Stimulated activated naive B cell treated with anti-CD40 and anti-IgM and Interleukin-4, amounts not matched to agents 10 μg/mL and 1 μg/mL and 100 μg/mL, for 72 hours (primary cell): Measurements from ENCODE around the gene DCDC2B.
A peak's percentile ranks its signal among the peaks of the same experiment; 100 is the strongest.

Experiments used
- ATAC-seq, 2 donors: fragments of 150-1000 bp; cut with Tn5 transposase; replicated peaks; 2 replicates each; pipeline ENCODE4 v1.10.0; 2021; ENCODE audit warnings: moderate library complexity in 1 of 2
- DNase-seq: peaks from one replicate; pipeline ENCODE4 v3.0.0; 2021
- H3K27ac Mint-ChIP-seq: one replicate; pipeline ENCODE4 v1.8.0; 2022; ENCODE audit warnings: mild to moderate bottlenecking, mixed read lengths
- H3K27me3 Mint-ChIP-seq, 2 donors: one replicate each; pipeline ENCODE4 v1.8.0; 2022; ENCODE audit warnings: mixed read lengths in 2 of 2
- H3K36me3 Mint-ChIP-seq, 2 donors: one replicate each; pipeline ENCODE4 v1.8.0; 2022; ENCODE audit warnings: mixed read lengths in 2 of 2, mild to moderate bottlenecking in 1 of 2
- H3K4me1 Mint-ChIP-seq, 2 donors: one replicate each; pipeline ENCODE4 v1.8.0; 2022; ENCODE audit warnings: mixed read lengths in 2 of 2, mild to moderate bottlenecking in 1 of 2
- H3K4me3 Mint-ChIP-seq, 2 donors: one replicate each; pipeline ENCODE4 v1.8.0; 2022; ENCODE audit warnings: mild to moderate bottlenecking in 2 of 2, mixed read lengths in 2 of 2, moderate library complexity in 1 of 2
- H3K9me3 Mint-ChIP-seq, 2 donors: one replicate each; pipeline ENCODE4 v1.8.0; 2022; ENCODE audit warnings: mixed read lengths in 2 of 2, mild to moderate bottlenecking in 1 of 2

Gene DCDC2B

GRCh38 chr1:32184650-32185049 lies 24.2 kb upstream of the DCDC2B start:
- H3K4me1 Mint-ChIP-seq: peaks cover 32 to 61% of the 10 kb centered on the region in 2 donors
- no peaks in the 10 kb centered on the region for H3K27me3 Mint-ChIP-seq
- no peak overlapping the region for H3K27ac Mint-ChIP-seq
- no peaks in the 10 kb centered on the region for H3K9me3 Mint-ChIP-seq
- no peak for DNase-seq
- ATAC-seq: no peak
- no peak overlapping the region for H3K4me3 Mint-ChIP-seq
- H3K36me3 Mint-ChIP-seq: peaks cover 53 to 65% of the 10 kb centered on the region in 2 donors

- Mint-ChIP-seq H3K36me3 (peaks cover 47 to 60% of the 10 kb centered on the region in 2 donors), H3K9me3 (no peaks in the 10 kb centered on the region), H3K27ac (no peak overlapping the region), H3K27me3 (no peaks in the 10 kb centered on the region), H3K4me1 (peaks cover 26 to 49% of the 10 kb centered on the region in 2 donors), H3K4me3 (no peak overlapping the region)
- ATAC-seq: no peak
- no peak for DNase-seq
These were observed 22.8 kb upstream of the DCDC2B start for GRCh38 chr1:32186077-32186476.

- H3K4me1 Mint-ChIP-seq: peaks cover 22 to 45% of the 10 kb centered on the region in 2 donors
These were observed 22.4 kb upstream of the DCDC2B start for GRCh38 chr1:32186491-32186890.

GRCh38 chr1:32187850-32188249 lies 21.0 kb upstream of the DCDC2B start:
- no peaks in the 10 kb centered on the region for H3K27me3 Mint-ChIP-seq
- ATAC-seq: no peak
- H3K27ac Mint-ChIP-seq: no peak overlapping the region
- peaks cover 53 to 63% of the 10 kb centered on the region in 2 donors for H3K36me3 Mint-ChIP-seq
- H3K4me1 Mint-ChIP-seq: peaks cover 21 to 35% of the 10 kb centered on the region in 2 donors
- H3K9me3 Mint-ChIP-seq: no peaks in the 10 kb centered on the region
- no peak for DNase-seq
- no peak overlapping the region for H3K4me3 Mint-ChIP-seq

More at GRCh38 chr1:32186491-32186890, 22.4 kb upstream of the DCDC2B start:
- ATAC-seq (no peak), DNase-seq (no peak)
- Mint-ChIP-seq H3K36me3 (peaks cover 44 to 60% of the 10 kb centered on the region in 2 donors), H3K27me3 (no peaks in the 10 kb centered on the region), H3K9me3 (no peaks in the 10 kb centered on the region), H3K4me3 (no peak overlapping the region), H3K27ac (no peak overlapping the region)

GRCh38 chr1:32192220-32192948 lies 16.5 kb upstream of the DCDC2B start:
- Mint-ChIP-seq H3K27ac (peak overlapping the region; percentile 47), H3K36me3 (peaks cover 59 to 72% of the 10 kb centered on the region in 2 donors), H3K4me3 (no peak overlapping the region), H3K9me3 (no peaks in the 10 kb centered on the region), H3K4me1 (peaks cover 17 to 20% of the 10 kb centered on the region in 2 donors), H3K27me3 (no peaks in the 10 kb centered on the region)
- DNase-seq: no peak
- no peak for ATAC-seq

- Mint-ChIP-seq H3K4me1 (peaks cover 31 to 39% of the 10 kb centered on the region in 2 donors), H3K27ac (peak overlapping the region; percentile 73), H3K9me3 (no peaks in the 10 kb centered on the region), H3K36me3 (peaks cover 55 to 67% of the 10 kb centered on the region in 2 donors), H3K27me3 (no peaks in the 10 kb centered on the region), H3K4me3 (no peak overlapping the region)
- ATAC-seq (no peak), DNase-seq (no peak)
These were observed 13.9 kb upstream of the DCDC2B start for GRCh38 chr1:32194984-32195383.

GRCh38 chr1:32195531-32195930 lies 13.4 kb upstream of the DCDC2B start:
- Mint-ChIP-seq H3K4me1 (peaks cover 34 to 44% of the 10 kb centered on the region in 2 donors), H3K4me3 (no peak overlapping the region), H3K9me3 (no peaks in the 10 kb centered on the region), H3K36me3 (peaks cover 53 to 64% of the 10 kb centered on the region in 2 donors), H3K27me3 (no peaks in the 10 kb centered on the region), H3K27ac (peak overlapping the region; percentile 73)
- ATAC-seq (no peak), DNase-seq (no peak)

GRCh38 chr1:32195972-32196823 lies 12.7 kb upstream of the DCDC2B start:
- ATAC-seq: no peak

GRCh38 chr1:32197074-32197473 lies 11.8 kb upstream of the DCDC2B start:
- no peak overlapping the region for H3K4me3 Mint-ChIP-seq
- H3K27me3 Mint-ChIP-seq: no peaks in the 10 kb centered on the region
- DNase-seq: no peak
- no peak for ATAC-seq
- peaks cover 49 to 58% of the 10 kb centered on the region in 2 donors for H3K36me3 Mint-ChIP-seq
- no peaks in the 10 kb centered on the region for H3K9me3 Mint-ChIP-seq
- peaks cover 40 to 51% of the 10 kb centered on the region in 2 donors for H3K4me1 Mint-ChIP-seq
- H3K27ac Mint-ChIP-seq: no peak overlapping the region

More at GRCh38 chr1:32195972-32196823, 12.7 kb upstream of the DCDC2B start:
- no peak overlapping the region for H3K4me3 Mint-ChIP-seq
- H3K4me1 Mint-ChIP-seq: peaks cover 34 to 47% of the 10 kb centered on the region in 2 donors
- no peaks in the 10 kb centered on the region for H3K27me3 Mint-ChIP-seq
- H3K36me3 Mint-ChIP-seq: peaks cover 53 to 61% of the 10 kb centered on the region in 2 donors
- no peak for DNase-seq
- no peaks in the 10 kb centered on the region for H3K9me3 Mint-ChIP-seq
- no peak overlapping the region for H3K27ac Mint-ChIP-seq

GRCh38 chr1:32197837-32198236 lies 11.1 kb upstream of the DCDC2B start:
- no peak overlapping the region for H3K4me3 Mint-ChIP-seq
- no peak overlapping the region for H3K27ac Mint-ChIP-seq
- DNase-seq: no peak
- H3K4me1 Mint-ChIP-seq: peaks cover 44 to 58% of the 10 kb centered on the region in 2 donors
- no peaks in the 10 kb centered on the region for H3K27me3 Mint-ChIP-seq
- peaks cover 47 to 57% of the 10 kb centered on the region in 2 donors for H3K36me3 Mint-ChIP-seq
- ATAC-seq: no peak
- no peaks in the 10 kb centered on the region for H3K9me3 Mint-ChIP-seq

GRCh38 chr1:32198237-32199042 lies 10.4 kb upstream of the DCDC2B start:
- Mint-ChIP-seq H3K4me3 (peak overlapping the region in 1 of 2 donors; percentile 42), H3K4me1 (peaks cover 46 to 63% of the 10 kb centered on the region in 2 donors), H3K36me3 (peaks cover 45 to 53% of the 10 kb centered on the region in 2 donors), H3K27ac (peak overlapping the region; percentile 99), H3K27me3 (no peaks in the 10 kb centered on the region), H3K9me3 (no peaks in the 10 kb centered on the region)
- no peak for DNase-seq
- no peak for ATAC-seq

- Mint-ChIP-seq H3K4me3 (peak overlapping the region; percentile 83 to 91), H3K4me1 (peaks cover 51 to 70% of the 10 kb centered on the region in 2 donors), H3K27me3 (no peaks in the 10 kb centered on the region), H3K27ac (peak overlapping the region; percentile 99), H3K36me3 (peaks cover 45 to 53% of the 10 kb centered on the region in 2 donors), H3K9me3 (no peaks in the 10 kb centered on the region)
- ATAC-seq (no peak), DNase-seq (no peak)
These were observed 9.7 kb upstream of the DCDC2B start for GRCh38 chr1:32199043-32199716.

- no peaks in the 10 kb centered on the region for H3K27me3 Mint-ChIP-seq
- ATAC-seq (no peak), DNase-seq (no peak)
- H3K27ac Mint-ChIP-seq: peak overlapping the region; percentile 99
- H3K4me1 Mint-ChIP-seq: peaks cover 54 to 74% of the 10 kb centered on the region in 2 donors
- H3K36me3 Mint-ChIP-seq: peaks cover 46 to 53% of the 10 kb centered on the region in 2 donors
- no peaks in the 10 kb centered on the region for H3K9me3 Mint-ChIP-seq
- H3K4me3 Mint-ChIP-seq: peak overlapping the region; percentile 83 to 91
These were observed 9.2 kb upstream of the DCDC2B start for GRCh38 chr1:32199717-32200072.
